SH-SY5Y (cell line): ENCODE measurements around the gene ZAR1L.

Source experiments
- GATA2 ChIP-seq: IDR thresholded peaks from 2 replicates; pipeline ENCODE4 v1.6.1; 2011; ENCODE audit warnings: mild to moderate bottlenecking, low read depth, low read length
- GATA3 ChIP-seq: IDR thresholded peaks from 2 replicates; pipeline ENCODE4 v1.6.1; 2011; ENCODE audit warnings: low read depth, mild to moderate bottlenecking, low read length, moderate library complexity

GRCh38 chr13:32311188-32311897 is 3.8 kb downstream of the ZAR1L start:
- no peak for TF ChIP-seq GATA2
- TF ChIP-seq GATA3: no peak
